K562 (cell line): ENCODE data around the gene METTL23. TPM values are rescaled to one million over a fixed set of nuclear protein-coding genes. Genes with fewer than 3 reads are reported as not detected.

Experiments used
- ATAC-seq: fragments of 200-7000 bp; cut with Tn5 transposase; 3 replicates; pipeline ENCODE4 v1.9.1; 2020; ENCODE audit warnings: moderate library complexity
- BruUV-seq: library from RNA; stranded (reverse); fragments of 400-500 nt; replicated peaks from 2 replicates; lab custom pipeline; 2021; lab: Mats Ljungman, UMichigan
- CTCF ChIA-PET: fragments of 300-600 bp; formaldehyde crosslinking; extraction: SDS; loops from one replicate; lab custom pipeline; 2021; ENCODE audit warnings: low intra/inter-chr PET ratio; lab: Yijun Ruan, JAX
- POLR2A ChIA-PET: fragments of 300-600, 350-650 bp; sonication (Branson Sonifier 250); formaldehyde crosslinking; extraction: SDS; loops from one replicate; lab custom pipeline; 2021; ENCODE audit warnings: antibody characterized with exemption, inconsistent platforms; lab: Yijun Ruan, JAX
- DNase-seq, 4 experiments: peaks; one replicate each; pipeline versions ENCODE4 v3.0.0 to v3.0.0-alpha.2; 2011 to 2018; ENCODE audit warnings: low spot score in 3 of 4, mixed read lengths in 3 of 4; ENCODE audit errors: extremely low read depth in 1 of 4
- FAIRE-seq: peaks from 2 replicates; lab custom pipeline; 2011; peaks lifted over from hg19 to GRCh38; lab: Jason Lieb, UNC
- H2AFZ ChIP-seq: 2 replicates; pipeline ENCODE4 v1.6.0; 2011; ENCODE audit warnings: low read depth, low read length, control low read depth, inconsistent platforms
- H3K27ac ChIP-seq: fragments of 200-600 bp; 3 replicates; pipeline ENCODE4 v1.8.0; 2011; ENCODE audit warnings: low read depth, mild to moderate bottlenecking, control low read depth, inconsistent platforms, low read length, moderate library complexity, mixed read lengths; ENCODE audit errors: extremely low read depth
- H3K27me3 ChIP-seq, 2 experiments: fragments of 300-600 bp in 1 of 2; 2 replicates in 1 of 2; 3 replicates in 1 of 2; pipeline versions ENCODE4 v1.6.0 to v1.8.0; 2011; ENCODE audit warnings: inconsistent platforms in 2 of 2, low read length in 2 of 2, mild to moderate bottlenecking in 1 of 2, mixed read lengths in 1 of 2, moderate library complexity in 1 of 2; ENCODE audit not compliant: control insufficient read depth in 2 of 2, insufficient read depth in 2 of 2
- H3K36me3 ChIP-seq: fragments of 300-600 bp; 3 replicates; pipeline ENCODE4 v1.8.0; 2011; ENCODE audit warnings: mild to moderate bottlenecking, low read length, inconsistent platforms; ENCODE audit not compliant: control insufficient read depth, insufficient read depth
- H3K4me1 ChIP-seq, 2 experiments: fragments of 200-600 bp in 1 of 2; replicated peaks in 1 of 2; 2 replicates in 1 of 2; 3 replicates in 1 of 2; pipeline versions ENCODE4 v1.5.1 to v1.8.0; 2011; ENCODE audit warnings: inconsistent platforms in 2 of 2, low read length in 2 of 2, mild to moderate bottlenecking in 1 of 2, mixed read lengths in 1 of 2, moderate library complexity in 1 of 2; ENCODE audit not compliant: control insufficient read depth in 2 of 2, insufficient read depth in 2 of 2
- H3K4me2 ChIP-seq: 2 replicates; pipeline ENCODE4 v1.6.1; 2011; ENCODE audit warnings: low read length, control low read depth, inconsistent platforms, mixed read lengths; ENCODE audit not compliant: insufficient read depth
- H3K4me3 ChIP-seq: fragments of 200-600 bp; sonication (generic), shearing (Covaris generic); 2 replicates; pipeline ENCODE4 v1.5.1; 2016; ENCODE audit warnings: control low read depth, inconsistent platforms
- H3K79me2 ChIP-seq: fragments of 200-600 bp; 3 replicates; pipeline ENCODE4 v1.8.0; 2011; ENCODE audit warnings: low read length, inconsistent platforms; ENCODE audit not compliant: control insufficient read depth, insufficient read depth
- H3K9ac ChIP-seq, 2 experiments: 2 replicates each; pipeline versions ENCODE4 v1.6.0 to v1.6.1; 2011; ENCODE audit warnings: low read depth in 2 of 2, low read length in 2 of 2, control low read depth in 1 of 2, inconsistent platforms in 1 of 2, mild to moderate bottlenecking in 1 of 2, mixed read lengths in 1 of 2; ENCODE audit not compliant: insufficient read depth in 1 of 2
- H3K9me1 ChIP-seq: one replicate; pipeline ENCODE4 v1.6.0; 2011; ENCODE audit warnings: inconsistent platforms, mild to moderate bottlenecking, low read length, moderate library complexity; ENCODE audit not compliant: control insufficient read depth, insufficient read depth
- H3K9me3 ChIP-seq: replicated peaks from 2 replicates; pipeline ENCODE4 v1.5.1; 2011; ENCODE audit warnings: low read depth, low read length, inconsistent platforms; ENCODE audit not compliant: control insufficient read depth, insufficient read depth
- H4K20me1 ChIP-seq: replicated peaks from 2 replicates; pipeline ENCODE4 v1.6.1; 2011; ENCODE audit warnings: low read length, inconsistent platforms, mixed read lengths; ENCODE audit not compliant: control insufficient read depth, insufficient read depth
- ASH1L ChIP-seq: fragments of 450-650 bp; IDR thresholded peaks from 2 replicates; pipeline ENCODE4 v1.6.1; 2018; ENCODE audit warnings: borderline replicate concordance, mild to moderate bottlenecking, low read depth; ENCODE audit not compliant: partially characterized antibody
- NCOA2 ChIP-seq, 2 experiments: fragments of 450-650 bp; IDR thresholded peaks; 2 replicates each; pipeline ENCODE4 v1.6.1; 2018; ENCODE audit warnings: mild to moderate bottlenecking in 2 of 2, moderate library complexity in 1 of 2; ENCODE audit not compliant: partially characterized antibody in 2 of 2
- NR2C2 ChIP-seq, 2 experiments: fragments of 200-800 bp in 1 of 2; sonication (Bioruptor generic) in 1 of 2; sonication (generic) in 1 of 2; formaldehyde crosslinking in 1 of 2; IDR thresholded peaks; 2 replicates each; pipeline versions ENCODE4 v1.6.1 to v1.8.0; 2016 to 2022; ENCODE audit warnings: mild to moderate bottlenecking in 1 of 2, missing compliant biosample characterization in 1 of 2, missing genetic modification characterization in 1 of 2, missing genetic modification reagents in 1 of 2
- ZC3H4 ChIP-seq: sonication (generic); formaldehyde crosslinking; IDR thresholded peaks from 2 replicates; pipeline ENCODE4 v1.9.0; 2021; ENCODE audit warnings: missing genetic modification reagents, borderline replicate concordance
- ZNF165 ChIP-seq: fragments of 250-450 bp; sonication (Bioruptor Pico); IDR thresholded peaks from 2 replicates; pipeline ENCODE4 v1.4.0; 2020; ENCODE audit warnings: borderline replicate concordance
- ZNF224 ChIP-seq: sonication (generic); formaldehyde crosslinking; IDR thresholded peaks from 2 replicates; pipeline ENCODE4 v1.8.0; 2022; ENCODE audit warnings: mild to moderate bottlenecking, missing genetic modification reagents
- ZNF347 ChIP-seq: fragments of 450-650 bp; formaldehyde crosslinking; IDR thresholded peaks from 2 replicates; pipeline ENCODE4 v1.4.0; 2020; ENCODE audit warnings: low read depth, mild to moderate bottlenecking, moderate library complexity
- ZNF695 ChIP-seq: fragments of 450-650 bp; formaldehyde crosslinking; IDR thresholded peaks from 2 replicates; pipeline ENCODE4 v1.4.0; 2020; ENCODE audit warnings: mild to moderate bottlenecking, moderate library complexity
- ZNF778 ChIP-seq: fragments of 450-650 bp; formaldehyde crosslinking; IDR thresholded peaks from 2 replicates; pipeline ENCODE4 v1.4.0; 2020; ENCODE audit warnings: mild to moderate bottlenecking, moderate library complexity
- WGBS: fragments of 100-300 bp; shearing (Covaris generic); methylation state at CpG from one replicate; pipeline ENCODE4 v1.1.6; 2016; ENCODE audit warnings: low coverage, mixed read lengths; ENCODE audit not compliant: insufficient coverage; ENCODE audit errors: missing lambda C conversion rate; 5-methylcytosine and 5-hydroxymethylcytosine counted together
- in situ Hi-C: fragments of 300-500 bp; cut with MboI; formaldehyde crosslinking; loops from 4 replicates; pipeline ENCODE4 v1.15.0; 2018; ENCODE audit warnings: inconsistent platforms, mixed read lengths
- intact Hi-C: fragments of 100-400 bp; cut with micrococcal nuclease; formaldehyde crosslinking; loops from 2 replicates; pipeline ENCODE4 v1.14.2; 2022
- polyA plus RNA-seq, 8 experiments: library from polyadenylated mRNA; depleted of rRNA in 4 of 8; stranded (reverse) in 5 of 8; unstranded in 3 of 8; fragments of >200 nt; fragmentation: Nextera tagmentation in 2 of 8; fragmentation: Illumina TruSeq in 1 of 8; extraction: Ambion mirVana in 2 of 8; extraction: Trizol in 1 of 8; gene quantifications; 2 replicates each; pipeline versions ENCODE4 v1.2.1 to v1.2.3, GENCODE V29; 2011 to 2014; ENCODE audit warnings: inconsistent platforms in 1 of 8, missing spikeins in 1 of 8
- total RNA-seq, 7 experiments: library from RNA; depleted of rRNA in 6 of 7; stranded (reverse); fragments of >200 nt in 6 of 7; fragmentation: Illumina TruSeq in 2 of 7; extraction: Trizol in 2 of 7; gene quantifications; 2 replicates each; pipeline versions ENCODE4 v1.2.1 to v1.2.3, GENCODE V29; 2011 to 2021; ENCODE audit warnings: low replicate concordance in 1 of 7
- TF ChIP-seq, protein P1 (sequence below), 2 experiments: IDR thresholded peaks in 1 of 2; conservative IDR thresholded peaks in 1 of 2; 2 replicates each; pipeline ENCODE4 v1.6.1; 2016; ENCODE audit warnings: low read depth in 2 of 2, mild to moderate bottlenecking in 1 of 2, missing compliant biosample characterization in 1 of 2, missing genetic modification characterization in 1 of 2, moderate library complexity in 1 of 2

The METTL23 gene
- total and polyA plus RNA-seq, 9 of the 15 experiments (the other 6 are each of a cell fraction or from before 2014, with no cell fraction given) = 29.4 to 67.3 (median 41.6) TPM

DNA sequence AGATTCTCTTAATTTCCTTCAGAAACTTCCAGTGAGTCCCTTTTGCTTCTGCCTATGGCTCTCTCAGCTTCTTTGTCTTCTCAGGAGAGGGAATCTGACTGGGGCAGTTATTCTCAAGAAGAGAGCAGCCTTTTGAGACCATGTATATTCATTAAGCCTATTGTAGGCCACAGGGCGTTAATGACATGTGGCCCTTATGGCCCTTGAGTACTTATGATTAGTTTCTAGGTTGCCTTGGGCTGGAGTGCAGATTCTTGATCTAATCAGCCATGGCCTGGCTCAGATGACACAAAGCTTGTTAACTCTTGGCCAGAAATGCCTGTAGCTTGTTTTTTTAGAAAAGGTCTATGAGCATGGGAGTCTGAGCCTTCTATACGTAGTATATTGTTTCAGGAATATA, 28.6 kb downstream of the METTL23 start:
- DNase-seq (peak in 2 of 4 experiments; percentile 12 to 17), ATAC-seq (no peak), FAIRE-seq (no peak)
- BruUV-seq = no TSS peak
- no peaks in the 10 kb centered on the region for H3K79me2 ChIP-seq
- ChIA-PET CTCF (no interaction called here), POLR2A (interaction anchor here (0.6 to 1.7 kb wide), 4 partner anchors 13 to 20 kb away, joined by 3 to 17 read pairs (median 3); partner anchors contain the start of genes MFSD11 and SRSF2)
- H3K4me2 ChIP-seq = no peak overlapping the region
- no peak overlapping the region for H3K27ac ChIP-seq
- peaks cover 30% of the 10 kb centered on the region for H3K36me3 ChIP-seq
- no peaks in the 10 kb centered on the region for H3K9me3 ChIP-seq
- intact Hi-C loops (no loop called here), in situ Hi-C loops (no loop called here)
- no peaks in the 10 kb centered on the region for H3K4me1 ChIP-seq
- H3K27me3 ChIP-seq = no peaks in the 10 kb centered on the region
- no peak overlapping the region for H2AFZ ChIP-seq
- 82% methylated on average over 2 of the region's 2 CpGs for WGBS
- no peak overlapping the region for H3K9ac ChIP-seq
- H3K4me3 ChIP-seq = no peak overlapping the region
- no peaks in the 10 kb centered on the region for H3K9me1 ChIP-seq
- TF ChIP-seq ZNF695 (CRISPR knock-in tag) (no peak), ASH1L (no peak)
- H4K20me1 ChIP-seq = no peaks in the 10 kb centered on the region

DNA sequence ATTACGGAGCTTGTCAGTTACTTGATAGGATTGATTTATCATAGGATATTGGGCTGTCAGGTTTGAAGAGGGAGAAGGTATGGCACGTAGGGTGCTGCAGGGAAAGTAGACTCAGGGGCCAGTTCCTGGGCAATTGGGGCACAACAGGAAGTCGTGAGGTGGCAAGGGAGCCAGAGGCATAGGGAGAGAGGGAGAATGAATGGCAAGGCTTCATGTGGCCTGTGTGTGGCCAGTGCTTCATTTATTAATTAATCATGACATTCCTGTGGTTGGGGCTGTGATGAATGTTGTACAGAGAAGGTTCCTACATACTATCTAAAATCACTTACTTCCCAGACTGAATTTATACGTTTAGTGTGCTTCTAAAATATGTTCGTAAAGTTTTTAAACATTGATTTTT, 30.6 kb downstream of the METTL23 start:
- Histone ChIP-seq H3K4me1 (no peaks in the 10 kb centered on the region), H3K79me2 (no peaks in the 10 kb centered on the region), H3K9me3 (no peaks in the 10 kb centered on the region), H3K9me1 (no peaks in the 10 kb centered on the region), H3K4me3 (no peak overlapping the region), H4K20me1 (no peaks in the 10 kb centered on the region), H3K36me3 (peaks cover 25% of the 10 kb centered on the region; the same call in 2 of the 3 replicates), H2AFZ (no peak overlapping the region), H3K4me2 (no peak overlapping the region), H3K27me3 (no peaks in the 10 kb centered on the region), H3K27ac (no peak overlapping the region), H3K9ac (no peak overlapping the region)
- no peak for FAIRE-seq
- 92% methylated on average over 5 of the region's 5 CpGs for WGBS
- in situ Hi-C loops = no loop called here
- CTCF ChIA-PET = no interaction called here
- ATAC-seq = no peak
- intact Hi-C loops = no loop called here
- BruUV-seq = no TSS peak
- POLR2A ChIA-PET = interaction anchor here (0.6 kb wide), 1 partner anchor 22 kb away, joined by 4 read pairs; no protein-coding TSS in a partner anchor
- DNase-seq = no peak
- no peak for TF ChIP-seq ZNF165 (CRISPR knock-in tag)
- TF ChIP-seq NR2C2 (CRISPR knock-in tag; IDR thresholded peaks at IDR 0.05) = no peak
- TF ChIP-seq NR2C2 (tag; IDR thresholded peaks at IDR 0.05) = no peak
- no peak for TF ChIP-seq ZC3H4 (CRISPR knock-in tag)
- no peak for TF ChIP-seq ZNF778 (CRISPR knock-in tag)
- TF ChIP-seq, protein P1, sequence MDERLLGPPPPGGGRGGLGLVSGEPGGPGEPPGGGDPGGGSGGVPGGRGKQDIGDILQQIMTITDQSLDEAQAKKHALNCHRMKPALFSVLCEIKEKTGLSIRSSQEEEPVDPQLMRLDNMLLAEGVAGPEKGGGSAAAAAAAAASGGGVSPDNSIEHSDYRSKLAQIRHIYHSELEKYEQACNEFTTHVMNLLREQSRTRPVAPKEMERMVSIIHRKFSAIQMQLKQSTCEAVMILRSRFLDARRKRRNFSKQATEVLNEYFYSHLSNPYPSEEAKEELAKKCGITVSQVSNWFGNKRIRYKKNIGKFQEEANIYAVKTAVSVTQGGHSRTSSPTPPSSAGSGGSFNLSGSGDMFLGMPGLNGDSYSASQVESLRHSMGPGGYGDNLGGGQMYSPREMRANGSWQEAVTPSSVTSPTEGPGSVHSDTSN (CRISPR knock-in tag; IDR thresholded peaks at IDR 0.05; ENCODE audit: low read depth) = no peak
- TF ChIP-seq, protein P1 (tag; conservative IDR thresholded peaks at IDR 0.05; ENCODE audit: low read depth) = no peak
- TF ChIP-seq NCOA2 (IDR thresholded peaks at IDR 0.05; ENCODE audit: partially characterized antibody in 2 of 2) = no peak
- TF ChIP-seq ZNF224 (CRISPR knock-in tag) = no peak
- TF ChIP-seq ZNF347 (CRISPR knock-in tag) = no peak
